Tibial nerve (tissue), 4 donors: ENCODE measurements around the gene RPS8. TPM values are rescaled to one million over a fixed set of nuclear protein-coding genes. Genes with fewer than 3 reads are reported as not detected.

Experiments used
- DNase-seq, 2 donors: peaks; one replicate each; pipeline ENCODE4 v3.0.0-alpha.2; 2019; ENCODE audit warnings: low spot score in 2 of 2
- H3K27ac ChIP-seq, 4 donors: fragments of 200-600 bp; sonication (generic) in 3 of 4; one replicate each; pipeline ENCODE4 v1.5.1; 2017 to 2019; ENCODE audit warnings: mild to moderate bottlenecking in 1 of 4
- H3K27me3 ChIP-seq, 2 donors: fragments of 200-600 bp; sonication (generic) in 1 of 2; one replicate each; pipeline versions ENCODE4 v1.5.1 to v1.6.0; 2017 to 2019
- H3K36me3 ChIP-seq, 3 donors: fragments of 200-600 bp; sonication (generic); one replicate each; pipeline ENCODE4 v1.5.1; 2018 to 2019
- H3K4me1 ChIP-seq, 4 donors: fragments of 200-600 bp; sonication (generic) in 3 of 4; one replicate each; pipeline ENCODE4 v1.5.1; 2017 to 2019
- H3K4me3 ChIP-seq, 4 donors: fragments of 200-600 bp; sonication (generic) in 3 of 4; one replicate each; pipeline ENCODE4 v1.5.1; 2017 to 2019; ENCODE audit warnings: mild to moderate bottlenecking in 1 of 4, moderate library complexity in 1 of 4
- H3K9me3 ChIP-seq, 4 donors: fragments of 200-600 bp; sonication (generic) in 3 of 4; one replicate each; pipeline ENCODE4 v1.5.1; 2017 to 2019
- CTCF ChIP-seq, 5 experiments: fragments of 200-600 bp in 3 of 5; fragments of 450-650 bp in 2 of 5; sonication (generic) in 3 of 5; IDR thresholded peaks; one replicate each; pipeline ENCODE4 v1.5.1; 2016 to 2019; ENCODE audit warnings: antibody characterized with exemption in 5 of 5, mild to moderate bottlenecking in 3 of 5, moderate library complexity in 2 of 5
- EP300 ChIP-seq, 2 donors: sonication (generic); formaldehyde crosslinking; IDR thresholded peaks; one replicate each; pipeline ENCODE4 v1.6.1; 2017; ENCODE audit warnings: antibody characterized with exemption in 2 of 2, mild to moderate bottlenecking in 1 of 2
- POLR2A ChIP-seq, 2 donors: fragments of 450-650 bp; IDR thresholded peaks; one replicate each; pipeline ENCODE4 v1.6.1; 2017; ENCODE audit warnings: antibody characterized with exemption in 2 of 2, mild to moderate bottlenecking in 2 of 2, moderate library complexity in 2 of 2
- WGBS, 2 donors: methylation state at CpG; one replicate each; pipeline ENCODE4 v1.1.5; 2018; 5-methylcytosine and 5-hydroxymethylcytosine counted together
- small RNA-seq: library from RNA; depleted of rRNA; stranded (forward); fragments of <200 nt; gene quantifications from one replicate; pipeline ENCODE3, GENCODE V24; 2016
- total RNA-seq, 4 donors: library from RNA; depleted of rRNA; stranded (reverse); fragments of >200 nt; gene quantifications; one replicate each; pipeline ENCODE4 v1.1.0, GENCODE V29; 2016

The RPS8 gene
- total RNA-seq, 4 donors from 2014 or later, result 2,048 to 2,345 (median 2,235) TPM

GRCh38 chr1:44826375-44827196, 51.2 kb downstream of the RPS8 start:
- Histone ChIP-seq H3K9me3 (no peaks in the 10 kb centered on the region), H3K4me3 (peak overlapping the region in 1 of 4 donors; percentile 20), H3K27ac (peak overlapping the region in 3 of 4 donors; percentile 22 to 80 (median 79)), H3K4me1 (peaks cover 0 to 54% (median 6%) of the 10 kb centered on the region in 4 donors), H3K27me3 (no peaks in the 10 kb centered on the region), H3K36me3 (peaks cover 0 to 42% (median 0%) of the 10 kb centered on the region in 3 donors)
- WGBS, 2 donors, result 28 to 34% methylated on average over 17 to 24 of the region's 24 CpGs
- peak in 1 of 2 donors; percentile 61 for DNase-seq
- TF ChIP-seq EP300 (IDR thresholded peaks at IDR 0.05) (peak in 1 of 2 donors; percentile 59), CTCF (IDR thresholded peaks at IDR 0.05) (no peak)

- no peak for TF ChIP-seq EP300 (IDR thresholded peaks at IDR 0.05)
- TF ChIP-seq POLR2A (IDR thresholded peaks at IDR 0.05), result no peak
- Histone ChIP-seq H3K4me3 (no peak overlapping the region), H3K36me3 (peaks cover 0 to 36% (median 0%) of the 10 kb centered on the region in 3 donors), H3K9me3 (no peaks in the 10 kb centered on the region), H3K27ac (peak overlapping the region in 2 of 4 donors; percentile 79 to 80), H3K4me1 (peaks cover 0 to 60% (median 6%) of the 10 kb centered on the region in 4 donors), H3K27me3 (no peaks in the 10 kb centered on the region)
- WGBS, 2 donors, result 83 to 87% methylated on average over 27 to 28 of the region's 28 CpGs
- DNase-seq, result no peak
Observed at GRCh38 chr1:44827197-44828002, 52.1 kb downstream of the RPS8 start.

GRCh38 chr1:44828003-44828651, 52.8 kb downstream of the RPS8 start:
- WGBS, 2 donors, result 86 to 89% methylated on average over 21 of the region's 21 CpGs
- Histone ChIP-seq H3K36me3 (peaks cover 0 to 28% (median 0%) of the 10 kb centered on the region in 3 donors), H3K4me3 (no peak overlapping the region), H3K27me3 (no peaks in the 10 kb centered on the region), H3K9me3 (no peaks in the 10 kb centered on the region), H3K4me1 (peaks cover 0 to 60% (median 6%) of the 10 kb centered on the region in 4 donors), H3K27ac (peak overlapping the region in 2 of 4 donors; percentile 79 to 80)
- no peak for DNase-seq
- no peak for TF ChIP-seq EP300 (IDR thresholded peaks at IDR 0.05)
- no peak for TF ChIP-seq CTCF (IDR thresholded peaks at IDR 0.05)
- no peak for TF ChIP-seq POLR2A (IDR thresholded peaks at IDR 0.05)

Small RNA genes within 50 kb of the gene (small RNA-seq; reads per million reads assigned to genes)
- gene RNU5D-1 (not detected), gene SNORD38A (841 reads per million, percentile 98 among the genes with 10 or more reads in this experiment), gene SNORD38B (not detected), gene SNORD46 (1,903 reads per million, percentile 99 among the genes with 10 or more reads in this experiment), gene SNORD55 (not detected)

Other genes starting within 250 kb of the RPS8 start
- 10 to 100 TPM in 2 of 4 donors, 1 to 10 TPM in 2; 7.2 to 10.5 (median 9.5) TPM for gene TMEM53, start 101.1 kb upstream of the RPS8 start, total RNA-seq
- gene ARMH1, start 100.8 kb upstream of the RPS8 start, total RNA-seq, result 1 to 10 TPM in 3 of 4 donors, under 1 TPM in 1; 0.66 to 7.1 (median 2.9) TPM
- not detected for gene RNU5D-1, start 44.4 kb upstream of the RPS8 start, total RNA-seq
- 1 to 10 TPM in 2 of 4 donors, under 1 TPM in 1, not detected in 1; 0.63 to 3.3 (median 2.7) TPM for gene KIF2C, start 35.7 kb upstream of the RPS8 start, total RNA-seq
- gene BEST4, start 12.6 kb downstream of the RPS8 start, total RNA-seq, result under 1 TPM in 2 of 4 donors, not detected in 2; 0.21 to 0.98 TPM
- 10 to 100 TPM; 10.6 to 29.3 (median 26.3) TPM for gene PLK3, start 24.8 kb downstream of the RPS8 start, total RNA-seq
- 1 to 10 TPM in 2 of 4 donors, not detected in 2; 2.5 to 3.3 TPM for gene DYNLT4, start 31.8 kb downstream of the RPS8 start, total RNA-seq
- 10 to 100 TPM; 14.9 to 50.0 (median 25.5) TPM for gene BTBD19, start 33.0 kb downstream of the RPS8 start, total RNA-seq
- 10 to 100 TPM in 2 of 4 donors, 1 to 10 TPM in 2; 6.6 to 13.4 (median 9.9) TPM for gene PTCH2, start 67.7 kb downstream of the RPS8 start, total RNA-seq
- 10 to 100 TPM; 13.1 to 42.0 (median 26.5) TPM for gene EIF2B3, start 211.1 kb downstream of the RPS8 start, total RNA-seq
- 10 to 100 TPM; 40.4 to 51.6 (median 46.4) TPM for gene HECTD3, start 235.8 kb downstream of the RPS8 start, total RNA-seq
- gene UROD, start 236.7 kb downstream of the RPS8 start, total RNA-seq, result 10 to 100 TPM; 53.1 to 95.1 (median 62.1) TPM